NCI-H460 (cell line): Measurements from ENCODE around the gene HNRNPDL. TPM values are rescaled to one million over a fixed set of nuclear protein-coding genes. Genes with fewer than 3 reads are reported as not detected.
"Not testable (repeated sequence)": the region's sequence is repeated elsewhere in the genome, so short reads cannot be mapped to it uniquely, and the experiment has no call there.

ENCODE experiments used
- DNase-seq: peaks from one replicate; pipeline ENCODE4 v3.0.0-alpha.2; 2016; ENCODE audit warnings: low read depth; ENCODE audit errors: extremely low read depth
- polyA plus RNA-seq: library from polyadenylated mRNA; depleted of rRNA; stranded (reverse); fragments of >200 nt; gene quantifications from 2 replicates; pipeline ENCODE4 v1.2.3, GENCODE V29; 2014; cell fraction: nucleus; rRNA removed
- total RNA-seq: library from RNA; depleted of rRNA; stranded (reverse); fragments of >200 nt; shearing (Covaris generic); gene quantifications from 2 replicates; pipeline ENCODE4 v1.2.3, GENCODE V29; 2014; rRNA removed

The HNRNPDL gene
- total RNA-seq: 145 TPM in 2 replicates
- 409 and 487 TPM in 2 replicates for polyA plus RNA-seq

GRCh38 chr4:82430193-82430963 lies at the start of gene HNRNPDL, which contains the start of gene ENOPH1:
Gene HNRNPDL (minus strand): TSS chr4:82430462. CDS start chr4:82429690, 772 bp downstream.
Gene ENOPH1 (plus strand): TSS chr4:82430590. CDS start chr4:82430830, 240 bp downstream.
- peak; percentile 88 for DNase-seq

GRCh38 chr4:82479562-82479961 lies 49.3 kb upstream of the HNRNPDL start:
- no peak for DNase-seq

DNA sequence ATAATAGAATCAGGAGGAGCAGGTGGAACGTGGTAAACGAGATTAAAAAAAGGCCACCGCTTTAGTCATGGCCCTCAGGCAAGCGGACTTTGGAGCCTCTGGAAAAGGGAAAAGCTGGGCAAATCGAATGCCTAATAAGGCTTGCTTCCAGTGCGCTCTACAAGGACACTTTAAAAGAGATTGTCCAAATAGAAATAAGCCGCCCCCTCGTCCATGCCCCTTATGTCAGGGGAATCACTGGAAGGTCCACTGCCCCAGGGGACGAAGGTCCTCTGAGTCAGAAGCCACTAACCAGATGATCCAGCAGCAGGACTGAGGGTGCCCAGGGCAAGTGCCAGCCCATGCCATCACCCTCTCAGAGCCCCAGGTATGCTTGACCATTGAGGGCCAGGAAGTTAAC lies 47.2 kb upstream of the HNRNPDL start:
- DNase-seq: not testable (repeated sequence)

- not testable (repeated sequence) for DNase-seq
Observed at GRCh38 chr4:82475931-82476330, 45.7 kb upstream of the HNRNPDL start.

GRCh38 chr4:82473621-82474164 lies 43.4 kb upstream of the HNRNPDL start:
- no peak for DNase-seq

GRCh38 chr4:82473080-82473479 lies 42.8 kb upstream of the HNRNPDL start:
- DNase-seq: not testable (repeated sequence)

GRCh38 chr4:82469791-82470345 lies 39.6 kb upstream of the HNRNPDL start:
- no peak for DNase-seq

DNA sequence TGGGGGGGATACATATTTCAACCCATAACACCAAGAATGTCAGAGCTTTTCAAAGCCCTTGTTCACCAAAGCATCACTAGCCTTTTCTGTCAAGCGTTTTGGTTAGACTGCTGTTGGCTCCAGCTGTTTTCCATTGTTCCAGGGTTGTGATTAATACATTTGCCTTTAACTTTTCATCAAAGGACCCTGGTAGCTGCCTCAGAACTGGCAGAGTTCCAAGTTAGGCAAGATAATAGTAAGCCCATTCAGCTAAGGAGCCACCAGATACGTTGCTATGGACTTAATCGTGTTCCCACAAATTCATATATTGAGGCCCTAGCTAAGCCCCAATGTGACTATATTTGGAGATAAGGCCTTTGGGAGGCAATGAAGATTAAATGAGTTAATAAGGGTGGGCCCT lies 37.2 kb upstream of the HNRNPDL start:
- DNase-seq: no peak

DNA sequence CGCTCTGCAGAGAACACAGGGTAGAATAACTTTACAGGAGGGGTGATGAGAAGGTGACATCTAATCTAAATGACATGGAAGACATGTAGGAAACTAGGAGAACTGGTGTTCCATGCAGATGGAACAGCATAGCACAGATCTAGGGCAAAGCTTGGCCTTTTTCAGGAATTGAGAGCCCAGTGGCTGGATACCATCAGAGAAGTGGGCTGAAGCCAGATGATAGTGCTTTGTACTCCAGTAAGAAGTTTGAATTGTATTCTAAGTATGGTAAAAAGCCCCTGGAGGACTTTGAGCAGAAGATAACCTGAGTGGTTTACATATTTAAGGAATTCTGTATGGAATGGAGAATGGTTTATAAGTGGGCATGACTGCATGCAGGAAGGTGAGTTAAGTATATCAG lies 33.0 kb upstream of the HNRNPDL start:
- no peak for DNase-seq

- DNase-seq: peak; percentile 77
Observed at GRCh38 chr4:82462415-82462831, 32.2 kb upstream of the HNRNPDL start.

DNA sequence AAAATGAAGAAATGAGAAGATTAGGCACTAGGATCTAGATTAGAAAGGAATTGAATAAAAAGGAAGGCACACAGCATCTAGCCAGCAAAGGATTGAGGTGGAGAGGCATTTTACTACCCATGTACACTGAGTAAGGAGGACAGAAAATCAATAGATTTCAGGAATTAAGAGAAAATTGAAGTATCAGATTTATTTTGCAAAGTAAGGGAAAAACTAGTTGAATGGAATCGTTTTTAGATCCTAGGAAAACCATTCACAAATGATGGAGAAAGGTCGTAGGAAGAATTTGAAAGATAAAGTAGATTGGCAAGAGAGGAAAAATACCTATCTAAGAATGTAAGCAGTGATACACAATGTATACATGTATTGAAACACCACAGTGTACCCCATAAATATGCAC lies 31.4 kb upstream of the HNRNPDL start:
- no peak for DNase-seq

DNA sequence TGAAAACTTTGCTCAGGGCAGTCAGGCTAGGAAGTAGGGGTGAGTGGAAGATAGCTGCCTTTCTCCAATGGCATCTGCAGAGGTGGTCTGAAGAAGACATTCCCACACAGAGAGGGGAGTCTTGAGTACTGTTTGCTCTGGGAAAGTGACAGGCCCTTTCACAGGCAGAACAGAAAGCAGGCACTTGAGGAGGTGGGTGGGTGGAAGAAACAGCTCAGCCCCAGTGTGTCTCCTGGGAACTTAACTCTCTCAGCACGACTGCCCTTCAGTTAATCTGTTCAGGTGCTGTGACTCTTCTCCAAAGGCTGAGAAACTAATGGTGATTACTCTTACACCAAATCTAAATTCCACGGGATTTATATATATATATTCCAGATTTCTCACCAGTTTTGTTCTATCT lies 28.5 kb upstream of the HNRNPDL start:
- DNase-seq: no peak

GRCh38 chr4:82457266-82457665 lies 27.0 kb upstream of the HNRNPDL start:
- DNase-seq: no peak

DNA sequence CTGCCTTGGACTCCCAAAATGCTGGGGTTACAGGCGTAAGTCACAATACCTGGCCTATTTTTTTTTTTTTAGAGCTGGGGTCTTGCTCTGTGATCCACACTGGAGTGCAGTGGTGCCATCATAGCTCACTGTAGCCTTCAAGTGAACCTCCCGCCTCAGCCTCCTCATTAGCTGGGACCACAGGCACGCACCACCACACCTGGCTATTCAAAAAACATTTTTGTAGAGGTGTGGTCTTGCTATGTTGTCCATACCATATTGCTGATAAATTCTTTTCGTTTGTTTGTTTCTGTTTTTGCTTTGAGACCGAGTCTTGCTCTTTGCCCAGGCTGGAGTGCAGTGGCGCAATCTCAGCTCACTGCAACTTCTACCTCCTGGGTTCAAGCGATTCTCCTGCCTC lies 21.8 kb upstream of the HNRNPDL start:
- DNase-seq: no peak

- DNase-seq: no peak
Observed at GRCh38 chr4:82450966-82451755, 20.9 kb upstream of the HNRNPDL start.

- DNase-seq: no peak
Observed at GRCh38 chr4:82447886-82448285, 17.6 kb upstream of the HNRNPDL start.

DNA sequence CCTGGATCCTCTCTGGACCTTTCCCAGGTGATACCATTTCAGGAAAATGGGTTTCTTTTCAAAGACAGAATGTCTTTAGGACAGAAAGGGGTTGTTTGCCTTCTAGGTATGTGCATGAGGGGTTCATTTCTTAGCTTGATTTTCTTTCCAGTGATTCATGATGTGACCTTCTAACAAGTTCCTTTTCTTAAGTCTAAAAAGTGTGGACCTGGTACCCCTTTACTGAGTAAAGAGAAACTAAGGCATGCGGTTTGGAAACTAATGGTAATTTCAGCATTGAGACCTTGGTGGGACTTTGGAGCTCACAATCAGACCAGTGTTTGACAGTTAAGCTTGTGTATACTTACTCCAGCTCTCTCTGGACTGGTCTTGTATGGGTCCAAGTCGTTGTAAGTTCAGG lies 8.8 kb upstream of the HNRNPDL start:
- DNase-seq: no peak

- no peak for DNase-seq
Observed at GRCh38 chr4:82437285-82438005, 7.2 kb upstream of the HNRNPDL start.

- DNase-seq: no peak
Observed at GRCh38 chr4:82436780-82437179, 6.5 kb upstream of the HNRNPDL start.

DNA sequence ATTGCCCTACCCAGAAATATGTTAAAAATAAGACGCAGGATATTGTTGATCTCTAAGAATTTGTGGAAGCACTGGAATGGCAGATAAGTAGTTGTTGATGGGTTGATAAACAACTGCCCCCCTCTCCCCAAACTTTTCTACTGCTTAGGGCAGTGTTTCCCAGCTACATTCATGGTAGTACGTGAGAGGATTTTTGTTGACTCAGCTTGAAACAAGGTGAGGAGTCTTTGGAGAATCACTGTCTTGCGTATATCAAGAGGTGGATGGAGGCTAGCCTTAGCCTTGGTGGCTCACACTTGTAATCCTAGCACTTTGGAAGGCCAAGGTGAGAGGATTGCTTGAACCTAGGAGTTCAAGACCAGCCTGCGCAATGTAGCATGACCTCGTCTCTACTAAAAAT lies 5.9 kb upstream of the HNRNPDL start:
- no peak for DNase-seq
